ENCODE results near the gene OXA1L.
"Not testable (repeated sequence)": the region's sequence is repeated elsewhere in the genome, so short reads cannot be mapped to it uniquely, and the experiment has no call there.

OXA1L gene

DNA sequence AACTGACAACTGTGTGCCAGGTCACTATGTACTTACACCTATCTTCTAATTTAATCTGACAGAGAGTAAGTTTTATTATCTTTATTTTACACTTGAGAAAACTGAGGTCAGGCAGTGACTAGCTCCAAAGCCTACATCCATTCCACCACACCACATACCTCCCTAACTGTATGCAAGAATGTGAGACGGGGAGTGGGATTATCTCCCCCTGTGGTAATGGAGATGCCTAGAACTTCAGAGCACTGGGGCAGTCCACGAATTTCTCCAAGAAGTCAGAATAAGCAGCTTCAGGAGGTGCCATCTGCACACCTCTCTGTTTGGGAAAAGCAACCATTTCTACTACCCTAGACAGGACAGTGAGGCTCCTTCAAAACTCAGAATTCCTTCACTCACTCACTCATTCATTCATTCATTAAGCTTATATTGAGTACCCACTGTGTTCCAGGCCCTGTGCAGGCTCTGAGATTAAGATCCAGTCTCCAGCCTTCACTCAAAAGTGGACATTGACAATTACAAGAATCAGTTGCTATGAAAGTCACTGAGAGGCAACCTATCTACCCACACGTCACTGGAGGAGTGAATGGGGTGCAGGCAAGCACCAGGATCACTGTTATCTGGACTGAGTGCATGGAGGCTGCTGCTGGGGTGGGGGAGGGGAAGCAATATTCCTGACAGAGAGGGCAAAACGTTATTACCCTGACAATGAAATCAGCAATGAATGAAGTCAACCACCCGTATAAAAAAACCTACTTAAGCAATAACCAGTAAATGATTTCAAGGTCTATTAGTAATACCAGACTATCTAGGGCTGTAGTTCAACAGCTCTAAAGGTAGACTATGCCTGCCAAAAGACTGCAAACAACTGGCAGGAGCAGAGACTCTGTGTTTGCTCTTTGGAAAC lies 30.8 kb downstream of the OXA1L start:
- in situ Hi-C loops (cut with MboI; ENCODE audit: low sequenced_read_pairs), result no loop called here

DNA sequence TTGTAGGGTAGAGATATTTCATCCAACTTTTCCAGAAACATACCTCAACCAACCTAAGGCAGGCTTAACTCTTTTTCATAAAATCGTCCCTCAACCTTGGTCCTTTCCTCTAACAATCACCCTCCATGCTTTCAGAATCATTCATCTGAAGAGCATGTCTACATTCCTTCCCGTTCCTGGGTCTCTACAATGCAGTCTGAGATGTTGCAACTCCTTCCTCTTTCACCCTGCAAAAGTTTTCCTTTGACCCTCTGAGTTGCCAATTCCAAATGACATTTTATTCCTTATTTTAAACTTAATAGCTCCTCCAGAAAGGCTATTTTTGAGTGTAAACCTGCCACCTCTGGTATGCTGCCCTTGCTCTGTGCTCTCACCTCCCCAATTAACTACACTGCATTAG lies 32.0 kb downstream of the OXA1L start:
- in situ Hi-C loops (cut with MboI; ENCODE audit: low sequenced_read_pairs), result no loop called here

DNA sequence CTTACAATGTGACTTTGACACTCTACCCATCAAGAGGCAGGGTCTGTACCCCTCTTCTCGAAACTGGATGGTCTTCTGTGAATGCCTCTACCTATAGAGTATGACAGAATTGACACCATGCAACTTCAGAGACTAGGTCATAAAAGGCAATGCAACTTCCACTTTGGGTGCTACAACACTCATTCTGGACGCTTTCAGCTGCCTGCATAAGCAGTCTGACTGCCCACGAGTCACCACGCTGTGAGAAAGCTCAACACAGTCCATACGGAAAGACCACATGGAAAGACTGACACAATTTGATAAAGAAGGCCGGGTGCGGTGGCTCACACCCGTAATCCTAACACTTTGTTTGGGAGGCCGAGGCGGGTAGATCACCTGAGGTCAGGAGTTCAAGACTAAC lies 33.9 kb downstream of the OXA1L start:
- in situ Hi-C loops (cut with MboI; ENCODE audit: low sequenced_read_pairs), result no loop called here

DNA sequence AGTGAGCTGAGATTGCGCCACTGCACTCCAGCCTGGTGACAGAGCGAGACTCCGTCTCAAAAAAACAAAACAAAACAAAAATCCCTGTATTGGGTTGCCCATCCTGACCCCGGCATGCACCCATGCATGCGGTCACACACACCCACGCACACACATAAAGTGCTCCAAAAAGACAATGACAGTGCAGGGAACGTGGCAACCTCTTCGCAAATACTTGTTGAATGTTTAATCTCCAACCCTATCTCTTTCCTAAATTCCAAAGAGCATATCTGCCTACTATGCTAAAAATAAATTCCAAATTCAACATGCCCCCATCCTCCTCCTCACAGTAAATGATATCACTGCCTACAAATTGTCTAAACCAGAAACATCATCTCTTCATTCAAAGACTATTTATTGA lies 35.2 kb downstream of the OXA1L start:
- in situ Hi-C loops (cut with MboI; ENCODE audit: low sequenced_read_pairs), result no loop called here

DNA sequence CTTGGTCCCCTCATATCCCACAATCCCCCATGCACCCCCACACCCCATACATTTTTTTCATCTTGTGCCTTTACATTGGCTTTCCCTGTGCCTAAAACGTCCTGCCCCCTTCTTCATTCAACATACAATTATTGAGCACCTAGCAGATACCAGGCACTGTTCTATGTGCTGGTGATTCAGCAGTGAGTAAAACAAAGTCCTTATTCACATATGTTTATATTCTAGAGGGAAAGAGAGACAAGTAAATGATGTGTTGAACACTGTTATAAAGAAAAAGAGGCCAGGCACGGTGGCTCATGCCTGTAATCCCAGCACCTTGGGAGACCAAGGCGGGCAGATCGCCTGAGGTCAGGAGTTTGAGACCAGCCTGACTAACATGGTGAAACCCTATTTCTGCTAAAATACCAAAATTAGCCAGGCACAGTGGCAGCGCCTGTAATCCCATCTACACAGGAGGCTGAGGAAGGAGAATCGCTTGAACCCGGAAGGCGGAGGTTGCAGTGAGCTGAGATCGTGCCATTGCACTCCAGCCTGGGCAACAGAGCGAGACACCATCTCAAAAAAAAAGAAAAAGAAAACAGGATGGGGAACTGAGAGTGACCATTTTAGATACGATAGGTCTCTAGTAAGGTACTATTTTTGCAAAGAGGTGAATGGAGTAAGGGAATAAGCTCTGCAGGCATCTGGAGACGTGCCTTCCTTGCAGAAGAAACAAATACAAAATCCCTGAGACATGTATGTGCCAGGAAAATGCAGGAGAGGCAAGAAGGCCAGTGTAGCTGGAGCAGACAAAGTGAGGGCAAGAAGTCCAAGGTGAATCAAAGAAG lies 36.6 kb downstream of the OXA1L start:
- in situ Hi-C loops (cut with MboI; ENCODE audit: low sequenced_read_pairs), result no loop called here

- in situ Hi-C loops (cut with MboI; ENCODE audit: low sequenced_read_pairs), result no loop called here
Observed at GRCh38 chr14:22803687-22803974, 37.1 kb downstream of the OXA1L start.

DNA sequence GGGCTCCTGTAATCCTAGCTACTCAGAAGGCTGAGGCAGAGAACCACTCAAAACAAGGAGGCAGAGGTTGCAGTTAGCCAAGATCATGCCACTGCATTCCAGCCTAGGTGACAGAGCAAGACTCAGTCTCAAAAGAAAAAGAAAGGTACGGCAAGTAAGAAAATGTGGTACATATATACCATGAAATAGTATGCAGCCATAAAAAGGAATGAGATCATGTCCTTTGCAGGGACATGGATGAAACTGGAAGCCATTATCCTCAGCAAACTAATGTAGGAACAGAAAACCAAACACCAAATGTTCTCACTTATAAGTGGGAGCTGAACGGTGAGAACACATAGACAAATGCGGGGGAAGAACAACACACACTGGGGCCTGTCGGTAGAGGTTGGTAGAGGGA lies 38.7 kb downstream of the OXA1L start:
- in situ Hi-C loops (cut with MboI; ENCODE audit: low sequenced_read_pairs), result not testable (repeated sequence)

DNA sequence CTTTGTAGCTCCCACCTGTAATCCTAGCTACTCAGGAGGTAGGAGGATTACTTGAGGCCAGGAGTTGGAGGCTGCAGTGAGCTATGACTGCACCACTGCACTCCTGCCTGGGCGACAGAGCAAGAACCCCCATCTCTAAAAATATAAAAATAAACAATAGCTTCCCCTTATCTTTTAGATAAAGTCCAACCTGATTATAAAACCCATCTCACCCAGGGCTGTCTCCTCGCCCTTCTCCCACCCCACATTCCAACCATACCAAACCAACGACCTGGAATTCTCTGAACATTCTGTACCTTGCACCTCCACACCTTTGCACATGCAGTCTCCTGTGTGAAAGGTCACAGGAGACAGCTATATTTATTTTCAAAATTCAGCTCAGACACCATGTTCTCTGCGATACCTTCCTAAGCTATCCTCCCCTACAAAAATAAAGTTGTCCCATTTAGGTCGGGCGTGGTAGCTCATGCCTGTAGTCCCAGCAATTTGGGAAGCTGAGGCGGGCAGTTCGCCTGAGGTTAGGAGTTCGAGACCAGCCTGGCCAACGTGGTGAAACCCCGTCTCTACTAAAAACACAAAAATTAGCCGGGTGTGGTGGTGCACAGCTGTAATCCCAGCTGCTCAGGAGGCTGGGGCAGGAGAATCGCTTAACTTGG lies 41.1 kb downstream of the OXA1L start:
- in situ Hi-C loops (cut with MboI; ENCODE audit: low sequenced_read_pairs), result no loop called here

- in situ Hi-C loops (cut with MboI; ENCODE audit: low sequenced_read_pairs), result no loop called here
Observed at GRCh38 chr14:22808388-22809209, 42.1 kb downstream of the OXA1L start.

DNA sequence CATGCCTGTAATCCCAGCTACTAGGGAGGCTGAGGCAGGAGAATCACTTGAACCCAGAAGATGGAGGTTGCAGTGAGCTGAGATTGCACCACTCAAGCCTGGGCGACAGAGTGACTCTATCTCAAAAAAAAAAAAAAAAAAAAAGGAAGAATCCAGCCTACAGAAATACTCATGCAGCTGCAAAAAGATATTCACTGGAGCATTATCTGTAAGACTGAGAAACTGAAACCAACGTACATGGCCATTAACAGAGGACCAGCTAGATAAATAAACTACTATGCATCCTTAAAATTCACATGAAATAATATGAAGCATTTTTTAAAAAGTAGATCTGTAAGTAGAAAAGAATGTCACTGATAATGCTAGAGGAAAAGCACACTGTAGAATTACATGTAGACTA lies 45.2 kb downstream of the OXA1L start:
- in situ Hi-C loops (cut with MboI; ENCODE audit: low sequenced_read_pairs), result no loop called here

DNA sequence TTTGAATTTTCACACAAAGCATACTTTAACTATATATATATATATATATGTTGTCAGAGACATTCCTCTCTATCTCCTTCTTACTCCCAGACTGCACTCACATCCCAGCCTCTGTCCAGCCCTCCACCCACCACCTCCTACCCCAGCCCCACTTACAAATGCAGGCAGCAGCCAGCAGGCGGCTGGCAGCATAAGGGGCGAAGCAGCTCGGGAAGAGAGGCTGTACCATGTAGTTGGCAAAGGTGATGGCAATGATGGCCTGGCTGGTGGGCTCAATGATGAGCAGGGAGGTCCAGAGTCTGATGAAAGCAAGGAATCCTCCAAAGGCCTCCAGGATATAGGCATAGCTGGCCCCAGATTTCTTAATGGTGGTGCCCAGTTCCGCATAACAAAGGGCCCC lies 46.3 kb downstream of the OXA1L start:
- in situ Hi-C loops (cut with MboI; ENCODE audit: low sequenced_read_pairs), result no loop called here

- in situ Hi-C loops (cut with MboI; ENCODE audit: low sequenced_read_pairs), result no loop called here
Observed at GRCh38 chr14:22813145-22813544, 46.7 kb downstream of the OXA1L start.

DNA sequence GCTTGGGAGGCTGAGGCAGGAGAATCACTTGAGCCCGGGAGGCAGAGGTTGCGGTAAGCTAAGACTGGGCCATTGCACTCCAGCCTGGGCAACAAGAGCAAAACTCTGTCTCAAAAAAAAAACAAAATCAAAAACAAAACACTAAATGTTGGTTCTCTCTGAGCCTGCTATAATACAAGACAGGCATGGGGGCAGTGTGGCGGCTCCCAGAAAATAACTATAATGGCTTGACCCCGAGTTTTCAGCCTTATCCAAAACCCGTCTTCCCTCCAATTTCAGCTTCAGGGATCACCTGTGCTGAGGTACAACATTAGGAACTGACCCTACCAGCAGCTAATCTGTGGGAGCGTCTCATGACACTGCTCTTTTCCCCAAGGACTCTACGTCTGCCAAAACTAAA lies 47.9 kb downstream of the OXA1L start:
- in situ Hi-C loops (cut with MboI; ENCODE audit: low sequenced_read_pairs), result no loop called here

DNA sequence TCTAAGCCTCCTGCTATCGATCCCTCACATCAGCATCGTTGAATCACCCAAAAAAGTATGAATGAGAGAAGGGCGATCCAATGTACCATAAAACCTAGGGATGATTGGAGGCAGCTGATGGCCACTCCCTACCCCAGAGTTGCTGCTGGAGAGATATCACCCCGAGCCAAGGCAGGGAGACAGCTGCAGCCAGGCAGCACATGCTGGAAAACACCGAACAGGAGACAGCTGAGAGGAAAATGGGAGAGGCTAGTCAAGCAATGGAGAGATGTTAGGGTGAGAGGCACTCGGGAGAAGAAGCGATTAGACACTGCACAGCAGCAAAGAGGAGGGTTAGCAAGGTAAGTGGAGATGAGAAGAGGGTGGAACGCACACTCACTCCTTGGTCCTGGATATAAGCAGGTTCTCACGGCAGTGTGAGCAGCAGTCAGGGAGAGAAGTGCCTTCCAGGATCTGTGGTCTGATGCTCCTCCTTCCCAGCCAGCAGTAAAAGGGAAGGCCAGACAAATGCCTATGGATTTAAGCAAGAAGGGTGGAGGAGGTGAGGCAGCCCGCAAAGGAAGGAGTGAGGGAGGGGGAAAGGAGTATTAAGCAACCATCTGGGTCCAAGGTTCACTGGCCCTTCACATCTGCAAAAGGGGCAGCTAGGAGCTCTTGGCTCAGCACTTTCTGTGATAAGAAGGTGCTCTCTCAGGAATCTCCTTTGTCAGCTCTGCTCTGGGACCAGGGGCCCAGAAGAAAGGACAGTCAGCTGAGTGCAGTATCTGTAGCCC lies 48.6 kb downstream of the OXA1L start, which contains the start of gene SLC7A7:
Gene SLC7A7 (minus strand): TSS at position 495 of the 773 bp plus-strand sequence. CDS start 2,037 bp downstream, outside the sequence.
- in situ Hi-C loops (cut with MboI; ENCODE audit: low sequenced_read_pairs), result no loop called here

DNA sequence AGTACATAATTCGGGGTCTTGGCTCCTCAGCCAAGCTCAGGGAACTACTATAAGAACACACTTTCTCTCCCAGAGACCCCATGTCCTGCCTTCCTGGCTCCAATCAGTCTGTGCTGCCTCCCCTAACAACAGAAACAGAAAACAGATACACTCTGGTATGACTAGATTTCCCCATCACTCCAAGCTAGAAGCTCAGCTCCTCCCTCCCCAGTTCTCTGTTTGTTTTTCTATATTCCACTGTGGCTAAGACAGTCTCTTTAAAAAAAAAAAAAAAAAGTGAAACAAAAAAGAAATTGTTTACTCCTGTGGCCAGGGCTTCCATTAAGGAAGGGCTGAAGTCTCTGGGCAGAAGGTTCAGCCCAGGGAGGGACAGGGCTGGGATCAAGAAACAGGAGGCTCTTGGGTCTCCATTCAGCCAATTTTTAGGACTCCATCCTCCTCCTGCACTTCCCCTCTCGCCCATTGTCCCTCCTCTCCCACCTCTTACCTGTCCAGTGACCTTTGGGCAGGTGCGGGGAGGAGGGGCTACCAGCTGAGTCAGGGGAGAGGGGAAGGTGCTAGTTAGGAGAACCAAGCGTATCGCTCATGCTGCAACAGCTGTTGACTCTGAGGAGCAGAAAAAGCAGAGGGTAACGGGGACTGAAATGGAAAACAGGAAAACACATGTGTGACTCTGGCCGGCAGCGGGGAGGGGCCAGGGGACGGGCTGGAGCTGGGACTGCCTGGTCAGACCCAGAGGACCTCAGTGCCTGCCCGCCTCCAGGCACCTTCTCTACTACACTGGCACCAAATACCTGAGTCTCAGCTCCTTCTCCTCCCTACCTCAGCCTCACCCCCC lies 52.9 kb downstream of the OXA1L start:
- in situ Hi-C loops (cut with MboI; ENCODE audit: low sequenced_read_pairs), result no loop called here

- in situ Hi-C loops (cut with MboI; ENCODE audit: low sequenced_read_pairs), result no loop called here
Observed at GRCh38 chr14:22820731-22821130, 54.2 kb downstream of the OXA1L start.

DNA sequence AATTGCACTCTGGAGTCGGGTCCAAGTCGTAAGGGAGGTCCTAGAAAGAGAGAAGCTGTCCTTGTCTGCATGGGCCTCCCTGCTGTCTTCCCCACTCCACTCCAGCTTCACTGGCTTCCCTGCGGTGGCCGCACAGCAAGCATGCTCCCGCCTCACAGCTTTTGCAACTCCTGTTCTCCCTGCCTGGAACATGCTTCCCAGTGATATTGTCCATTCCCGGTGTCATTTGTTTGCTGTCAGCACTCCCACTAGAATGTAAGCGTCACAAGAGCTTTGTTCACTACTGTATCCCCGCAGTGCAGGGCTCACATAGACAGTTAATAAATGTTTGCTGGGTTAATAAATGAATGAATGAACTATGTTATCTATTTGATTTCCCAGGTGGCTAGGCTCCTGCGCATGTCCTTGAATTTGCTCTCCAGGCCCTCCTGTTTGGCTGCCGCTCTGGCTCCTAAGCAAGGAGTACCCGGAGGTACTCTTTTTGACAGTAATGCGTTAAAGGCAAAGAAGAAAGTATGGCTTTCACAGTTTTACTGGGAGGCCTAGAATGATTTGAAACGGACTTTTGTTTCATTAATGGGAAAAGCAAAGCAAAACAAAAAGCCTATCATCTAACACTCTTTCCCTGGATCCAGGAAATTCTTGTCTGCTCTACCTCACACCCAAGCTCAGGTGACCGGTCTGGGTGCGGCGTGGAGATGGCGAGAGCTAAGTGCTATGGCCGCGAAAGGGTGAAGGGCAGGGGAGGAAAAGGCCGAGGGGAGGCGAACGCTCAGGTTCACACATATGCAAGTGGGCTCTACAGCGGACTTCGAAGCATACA lies 54.9 kb downstream of the OXA1L start:
- in situ Hi-C loops (cut with MboI; ENCODE audit: low sequenced_read_pairs), result no loop called here

DNA sequence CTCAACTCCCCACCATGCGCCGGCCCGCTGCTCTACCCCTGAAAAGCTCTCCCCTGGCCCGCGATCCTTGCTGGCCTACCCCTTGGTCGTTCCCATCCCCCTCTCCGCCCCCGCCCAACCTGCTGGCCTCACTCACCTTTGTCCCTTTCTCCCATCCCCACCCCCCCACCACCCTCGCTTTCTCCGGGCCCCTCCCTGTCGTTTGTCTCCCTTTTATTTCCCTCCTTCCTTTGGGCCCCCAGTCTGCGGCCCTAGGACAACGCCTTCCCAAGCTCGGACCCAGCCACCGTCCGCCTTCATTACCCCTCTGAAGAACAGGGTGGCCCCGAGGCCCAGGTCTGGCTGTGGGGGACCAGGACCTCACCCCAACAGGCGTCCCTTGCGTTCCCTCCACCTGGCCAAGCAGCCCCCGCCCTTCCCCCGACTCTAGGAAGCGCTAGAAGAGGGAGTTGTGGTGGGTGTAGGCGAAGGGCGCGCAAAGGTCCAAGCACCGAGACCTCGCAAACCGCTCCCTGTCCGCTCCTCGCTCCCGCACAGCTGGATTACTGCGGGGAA lies 55.6 kb downstream of the OXA1L start:
- in situ Hi-C loops (cut with MboI; ENCODE audit: low sequenced_read_pairs), result no loop called here

All from hTERT RPE-1 (cell line).